H9 (cell line): ENCODE measurements around the gene OR13C4. TPM values are rescaled to one million over a fixed set of nuclear protein-coding genes. Genes with fewer than 3 reads are reported as not detected.

ENCODE experiments used
- DNase-seq: peaks from one replicate; pipeline ENCODE4 v3.0.0-alpha.2; 2017
- H2AFZ ChIP-seq: one replicate; pipeline ENCODE4 v1.6.1; 2013; ENCODE audit warnings: mild to moderate bottlenecking, low read length, control low read depth, moderate library complexity
- H2AK5ac ChIP-seq: 2 replicates; pipeline ENCODE4 v1.6.1; 2013; ENCODE audit warnings: low read length, control low read depth, mixed read lengths; ENCODE audit not compliant: insufficient read length
- H2BK120ac ChIP-seq: one replicate; pipeline ENCODE4 v1.6.1; 2013; ENCODE audit warnings: low read depth, mild to moderate bottlenecking, low read length, control low read depth, inconsistent platforms; ENCODE audit not compliant: poor library complexity, severe bottlenecking
- H2BK12ac ChIP-seq: 2 replicates; pipeline ENCODE4 v1.6.1; 2013; ENCODE audit warnings: low read length, control low read depth, mixed read lengths, low read depth; ENCODE audit not compliant: insufficient read length
- H2BK15ac ChIP-seq: 2 replicates; pipeline ENCODE4 v1.6.1; 2013; ENCODE audit warnings: low read depth, low read length, control low read depth
- H2BK20ac ChIP-seq: one replicate; pipeline ENCODE4 v1.6.1; 2013; ENCODE audit warnings: low read depth, mild to moderate bottlenecking, low read length, control low read depth, inconsistent platforms; ENCODE audit not compliant: poor library complexity, severe bottlenecking
- H2BK5ac ChIP-seq: 2 replicates; pipeline ENCODE4 v1.6.1; 2013; ENCODE audit warnings: low read length, control low read depth, mixed read lengths; ENCODE audit not compliant: insufficient read length
- H3K14ac ChIP-seq: 2 replicates; pipeline ENCODE4 v1.6.1; 2013; ENCODE audit warnings: low read length, control low read depth; ENCODE audit not compliant: insufficient read depth
- H3K18ac ChIP-seq: 2 replicates; pipeline ENCODE4 v1.6.1; 2013; ENCODE audit warnings: low read depth, mild to moderate bottlenecking, mixed read lengths, low read length, control low read depth; ENCODE audit not compliant: insufficient read length
- H3K23ac ChIP-seq: 2 replicates; pipeline ENCODE4 v1.6.1; 2013; ENCODE audit warnings: low read length, control low read depth, mixed read lengths, low read depth; ENCODE audit not compliant: insufficient read length
- H3K23me2 ChIP-seq: 2 replicates; pipeline ENCODE4 v1.6.1; 2013; ENCODE audit warnings: low read depth, mild to moderate bottlenecking, mixed read lengths, low read length, control low read depth; ENCODE audit not compliant: insufficient read length, poor library complexity, severe bottlenecking
- H3K27ac ChIP-seq: 2 replicates; pipeline ENCODE4 v1.5.1; 2013; ENCODE audit warnings: low read length, control low read depth, mixed read lengths, low read depth; ENCODE audit not compliant: insufficient read length
- H3K27me3 ChIP-seq: 2 replicates; pipeline ENCODE4 v1.6.1; 2013; ENCODE audit warnings: low read length, control low read depth, inconsistent platforms; ENCODE audit not compliant: insufficient read depth
- H3K4ac ChIP-seq: 2 replicates; pipeline ENCODE4 v1.6.1; 2013; ENCODE audit warnings: low read depth, mild to moderate bottlenecking, control low read depth, inconsistent platforms, low read length, moderate library complexity
- H3K4me1 ChIP-seq: 2 replicates; pipeline ENCODE4 v1.6.1; 2013; ENCODE audit warnings: low read length, control low read depth, inconsistent platforms; ENCODE audit not compliant: insufficient read depth
- H3K4me2 ChIP-seq: 2 replicates; pipeline ENCODE4 v1.6.1; 2013; ENCODE audit warnings: low read length, control low read depth, mixed read lengths; ENCODE audit not compliant: insufficient read length, insufficient read depth
- H3K56ac ChIP-seq: 2 replicates; pipeline ENCODE4 v1.6.1; 2013; ENCODE audit warnings: low read depth, mild to moderate bottlenecking, mixed read lengths, low read length, control low read depth; ENCODE audit not compliant: insufficient read length
- H3K79me1 ChIP-seq: 2 replicates; pipeline ENCODE4 v1.6.1; 2013; ENCODE audit warnings: low read depth, mild to moderate bottlenecking, moderate library complexity, low read length, control low read depth, inconsistent platforms; ENCODE audit not compliant: insufficient read depth, poor library complexity, severe bottlenecking
- H3K79me2 ChIP-seq: 2 replicates; pipeline ENCODE4 v1.6.1; 2013; ENCODE audit warnings: low read length, control low read depth, inconsistent platforms; ENCODE audit not compliant: insufficient read depth
- H3K9ac ChIP-seq: 2 replicates; pipeline ENCODE4 v1.6.1; 2013; ENCODE audit warnings: low read length, control low read depth, mixed read lengths; ENCODE audit not compliant: insufficient read length; ENCODE audit errors: extremely low read depth
- H3K9me3 ChIP-seq: one replicate; pipeline ENCODE4 v1.6.1; 2013; ENCODE audit warnings: low read depth, low read length, inconsistent platforms; ENCODE audit not compliant: control insufficient read depth
- H3T11ph ChIP-seq: one replicate; pipeline ENCODE4 v1.6.1; 2013; ENCODE audit warnings: mild to moderate bottlenecking, low read length, control low read depth, inconsistent platforms
- H4K20me1 ChIP-seq: one replicate; pipeline ENCODE4 v1.6.1; 2013; ENCODE audit not compliant: control insufficient read depth, insufficient read length, insufficient read depth
- H4K5ac ChIP-seq: 2 replicates; pipeline ENCODE4 v1.6.1; 2013; ENCODE audit warnings: low read depth, mild to moderate bottlenecking, mixed read lengths, low read length, control low read depth; ENCODE audit not compliant: insufficient read length
- H4K8ac ChIP-seq: replicated peaks from 2 replicates; pipeline ENCODE4 v1.6.1; 2013; ENCODE audit warnings: low read length, control low read depth, mixed read lengths, low read depth; ENCODE audit not compliant: insufficient read length
- H4K91ac ChIP-seq: 2 replicates; pipeline ENCODE4 v1.6.1; 2013; ENCODE audit warnings: low read depth, mild to moderate bottlenecking, moderate library complexity, mixed read lengths, low read length, control low read depth; ENCODE audit not compliant: insufficient read length
- H3K27ac Mint-ChIP-seq, 3 experiments: 2 replicates in 2 of 3; 3 replicates in 1 of 3; pipeline ENCODE4 v1.8.0; 2020 to 2021; ENCODE audit warnings: mixed read lengths in 3 of 3, mild to moderate bottlenecking in 1 of 3, moderate library complexity in 1 of 3
- H3K27me3 Mint-ChIP-seq: 2 replicates; pipeline ENCODE4 v1.8.0; 2021; ENCODE audit warnings: low read depth, mild to moderate bottlenecking, moderate library complexity, mixed read lengths
- H3K36me3 Mint-ChIP-seq, 3 experiments: 2 replicates in 2 of 3; 3 replicates in 1 of 3; pipeline ENCODE4 v1.8.0; 2020 to 2021; ENCODE audit warnings: low read depth in 3 of 3, mixed read lengths in 3 of 3; ENCODE audit not compliant: insufficient read depth in 1 of 3
- H3K4me1 Mint-ChIP-seq, 2 experiments: 2 replicates each; pipeline ENCODE4 v1.8.0; 2020; ENCODE audit warnings: mixed read lengths in 2 of 2
- H3K4me3 Mint-ChIP-seq, 2 experiments: 2 replicates in 1 of 2; 3 replicates in 1 of 2; pipeline ENCODE4 v1.8.0; 2020 to 2021; ENCODE audit warnings: mild to moderate bottlenecking in 2 of 2, mixed read lengths in 2 of 2, moderate library complexity in 1 of 2
- H3K9me3 Mint-ChIP-seq, 2 experiments: 2 replicates in 1 of 2; 3 replicates in 1 of 2; pipeline ENCODE4 v1.8.0; 2020; ENCODE audit warnings: mild to moderate bottlenecking in 2 of 2, mixed read lengths in 2 of 2, moderate library complexity in 1 of 2
- total RNA-seq: library from RNA; stranded (reverse); gene quantifications from 2 replicates; pipeline ENCODE4 v1.2.1, GENCODE V29; 2021
- TF ChIP-seq, protein P1 (sequence below): fragments of 200-600 bp; sonication (generic); conservative IDR thresholded peaks from 3 replicates; pipeline ENCODE4 v1.8.0; 2021; ENCODE audit warnings: antibody characterized with exemption, mild to moderate bottlenecking

The OR13C4 gene
- total RNA-seq, 1 experiment from 2014 or later, result not detected

DNA sequence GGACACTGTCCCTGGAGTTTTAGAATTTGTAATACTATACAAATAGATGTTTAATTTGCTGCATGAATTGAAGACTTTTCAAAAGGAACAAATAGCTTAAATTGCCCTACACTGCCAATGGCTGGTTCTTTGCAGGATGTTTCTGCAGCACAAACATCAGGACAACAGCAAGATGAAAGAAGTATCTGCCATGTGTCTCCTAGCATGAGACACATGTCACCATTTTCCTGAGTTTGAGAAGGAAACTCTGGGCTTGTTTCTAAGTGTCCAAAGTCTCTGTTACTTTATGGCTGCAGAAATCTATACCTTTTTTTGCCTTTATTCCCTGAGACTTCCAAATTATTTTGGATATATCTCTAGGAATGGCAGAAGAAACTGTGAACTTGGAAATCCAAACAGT, 23.6 kb downstream of the OR13C4 start:
- H4K5ac ChIP-seq, result no peak overlapping the region
- H4K8ac ChIP-seq, result no peak overlapping the region
- H3K23me2 ChIP-seq, result no peaks in the 10 kb centered on the region
- no peak overlapping the region for H3T11ph ChIP-seq
- H3K9ac ChIP-seq, result no peak overlapping the region
- Mint-ChIP-seq H3K27ac (no peak overlapping the region), H3K9me3 (no peaks in the 10 kb centered on the region; a peak in 1 of 5 replicates), H3K4me3 (no peak overlapping the region), H3K27me3 (no peaks in the 10 kb centered on the region; the same call in 1 of the 2 replicates), H3K36me3 (no peaks in the 10 kb centered on the region), H3K4me1 (no peaks in the 10 kb centered on the region)
- H3K27me3 ChIP-seq, result no peaks in the 10 kb centered on the region
- H3K14ac ChIP-seq, result no peak overlapping the region
- no peak for DNase-seq
- no peak overlapping the region for H2BK20ac ChIP-seq
- no peaks in the 10 kb centered on the region for H4K20me1 ChIP-seq
- no peak overlapping the region for H2BK120ac ChIP-seq
- no peaks in the 10 kb centered on the region for H3K9me3 ChIP-seq
- H2BK12ac ChIP-seq, result no peak overlapping the region
- no peak overlapping the region for H3K27ac ChIP-seq
- H2AFZ ChIP-seq, result no peak overlapping the region
- H3K4me2 ChIP-seq, result no peak overlapping the region
- no peak overlapping the region for H2AK5ac ChIP-seq
- no peaks in the 10 kb centered on the region for H3K4me1 ChIP-seq
- no peak overlapping the region for H2BK15ac ChIP-seq
- TF ChIP-seq, protein P1, sequence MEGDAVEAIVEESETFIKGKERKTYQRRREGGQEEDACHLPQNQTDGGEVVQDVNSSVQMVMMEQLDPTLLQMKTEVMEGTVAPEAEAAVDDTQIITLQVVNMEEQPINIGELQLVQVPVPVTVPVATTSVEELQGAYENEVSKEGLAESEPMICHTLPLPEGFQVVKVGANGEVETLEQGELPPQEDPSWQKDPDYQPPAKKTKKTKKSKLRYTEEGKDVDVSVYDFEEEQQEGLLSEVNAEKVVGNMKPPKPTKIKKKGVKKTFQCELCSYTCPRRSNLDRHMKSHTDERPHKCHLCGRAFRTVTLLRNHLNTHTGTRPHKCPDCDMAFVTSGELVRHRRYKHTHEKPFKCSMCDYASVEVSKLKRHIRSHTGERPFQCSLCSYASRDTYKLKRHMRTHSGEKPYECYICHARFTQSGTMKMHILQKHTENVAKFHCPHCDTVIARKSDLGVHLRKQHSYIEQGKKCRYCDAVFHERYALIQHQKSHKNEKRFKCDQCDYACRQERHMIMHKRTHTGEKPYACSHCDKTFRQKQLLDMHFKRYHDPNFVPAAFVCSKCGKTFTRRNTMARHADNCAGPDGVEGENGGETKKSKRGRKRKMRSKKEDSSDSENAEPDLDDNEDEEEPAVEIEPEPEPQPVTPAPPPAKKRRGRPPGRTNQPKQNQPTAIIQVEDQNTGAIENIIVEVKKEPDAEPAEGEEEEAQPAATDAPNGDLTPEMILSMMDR, result no peak
- no peaks in the 10 kb centered on the region for H3K79me2 ChIP-seq
- H4K91ac ChIP-seq, result no peak overlapping the region
- H3K79me1 ChIP-seq, result no peaks in the 10 kb centered on the region
- H3K23ac ChIP-seq, result no peak overlapping the region
- H3K56ac ChIP-seq, result no peak overlapping the region
- no peak overlapping the region for H3K18ac ChIP-seq
- no peak overlapping the region for H3K4ac ChIP-seq
- no peak overlapping the region for H2BK5ac ChIP-seq
